Hepatocyte (in vitro differentiated cells): Measurements from ENCODE around the gene ZNF12. TPM values are rescaled to one million over a fixed set of nuclear protein-coding genes. Genes with fewer than 3 reads are reported as not detected.

Experiments used
- DNase-seq: peaks from one replicate; pipeline ENCODE4 v3.0.0-alpha.2; 2016; ENCODE audit warnings: low spot score
- H2AFZ ChIP-seq: fragments of 200-600 bp; sonication (generic); 2 replicates; pipeline ENCODE4 v1.6.0; 2016; ENCODE audit warnings: antibody characterized with exemption, mild to moderate bottlenecking
- H3K27ac ChIP-seq: fragments of 200-600 bp; sonication (generic); 2 replicates; pipeline ENCODE4 v1.5.1; 2016; ENCODE audit warnings: mild to moderate bottlenecking
- H3K27me3 ChIP-seq: fragments of 200-600 bp; sonication (generic); 2 replicates; pipeline ENCODE4 v1.6.1; 2016
- H3K36me3 ChIP-seq: fragments of 200-600 bp; sonication (generic); replicated peaks from 2 replicates; pipeline ENCODE4 v1.5.1; 2016; ENCODE audit warnings: low read depth; ENCODE audit not compliant: insufficient read depth
- H3K4me1 ChIP-seq: fragments of 200-600 bp; sonication (generic); 2 replicates; pipeline ENCODE4 v1.5.1; 2016; ENCODE audit warnings: mild to moderate bottlenecking, moderate library complexity; ENCODE audit not compliant: insufficient read depth
- H3K4me2 ChIP-seq: fragments of 200-600 bp; sonication (generic); 2 replicates; pipeline ENCODE4 v1.6.0; 2016
- H3K4me3 ChIP-seq: fragments of 200-600 bp; sonication (generic); 2 replicates; pipeline ENCODE4 v1.5.1; 2016; ENCODE audit warnings: mild to moderate bottlenecking
- H3K79me2 ChIP-seq: fragments of 200-600 bp; sonication (generic); 2 replicates; pipeline ENCODE4 v1.6.0; 2017; ENCODE audit warnings: mild to moderate bottlenecking
- H3K9me2 ChIP-seq: fragments of 200-600 bp; sonication (generic); replicated peaks from 2 replicates; pipeline ENCODE4 v1.6.0; 2017; ENCODE audit warnings: mild to moderate bottlenecking; ENCODE audit not compliant: insufficient read depth
- H3K9me3 ChIP-seq: fragments of 200-600 bp; sonication (generic); 2 replicates; pipeline ENCODE4 v1.5.1; 2016; ENCODE audit warnings: low read depth, mild to moderate bottlenecking
- H4K20me1 ChIP-seq: fragments of 200-600 bp; sonication (generic); 2 replicates; pipeline ENCODE4 v1.6.0; 2016; ENCODE audit warnings: mild to moderate bottlenecking; ENCODE audit not compliant: insufficient read depth, poor library complexity, severe bottlenecking
- CTCF ChIP-seq: fragments of 200-600 bp; sonication (generic); IDR thresholded peaks from 2 replicates; pipeline ENCODE4 v1.5.1; 2016; ENCODE audit warnings: antibody characterized with exemption, mild to moderate bottlenecking; ENCODE audit not compliant: poor library complexity
- EZH2 ChIP-seq: fragments of 200-600 bp; sonication (generic); IDR thresholded peaks from 2 replicates; pipeline ENCODE4 v1.6.1; 2016; ENCODE audit warnings: antibody characterized with exemption, mild to moderate bottlenecking, borderline replicate concordance
- EZH2phosphoT487 ChIP-seq: fragments of 200-600 bp; sonication (generic); IDR thresholded peaks from one replicate; pipeline ENCODE4 v1.6.1; 2018; ENCODE audit warnings: antibody characterized with exemption, mild to moderate bottlenecking, low read depth, moderate library complexity; ENCODE audit not compliant: unreplicated experiment, severe bottlenecking
- WGBS: methylation state at CpG from one replicate; pipeline ENCODE4 v1.1.6; 2016; ENCODE audit warnings: low lambda C conversion rate; ENCODE audit errors: missing lambda C conversion rate; 5-methylcytosine and 5-hydroxymethylcytosine counted together
- polyA plus RNA-seq: library from polyadenylated mRNA; unstranded; fragments of >200 nt; fragmentation: Nextera tagmentation; extraction: Ambion mirVana; gene quantifications from 2 replicates; pipeline ENCODE4 v1.2.1, GENCODE V29; 2016
- total RNA-seq: library from RNA; depleted of rRNA; stranded (reverse); fragments of >200 nt; gene quantifications from 2 replicates; pipeline ENCODE4 v1.2.3, GENCODE V29; 2014

Gene ZNF12
- total and polyA plus RNA-seq, 2 experiments from 2014 or later, result 14.7 to 22.2 TPM

GRCh38 chr7:6648066-6648814, 58.5 kb downstream of the ZNF12 start:
- H2AFZ ChIP-seq, result no peak overlapping the region
- no peaks in the 10 kb centered on the region for H3K27me3 ChIP-seq
- H3K4me3 ChIP-seq, result no peak overlapping the region
- H3K9me2 ChIP-seq, result no peaks in the 10 kb centered on the region
- no peak for TF ChIP-seq EZH2phosphoT487
- TF ChIP-seq CTCF, result no peak
- TF ChIP-seq EZH2, result no peak
- DNase-seq, result no peak
- no peaks in the 10 kb centered on the region for H3K4me1 ChIP-seq
- H4K20me1 ChIP-seq, result no peaks in the 10 kb centered on the region
- H3K79me2 ChIP-seq, result no peaks in the 10 kb centered on the region
- no peak overlapping the region for H3K4me2 ChIP-seq
- H3K9me3 ChIP-seq, result no peaks in the 10 kb centered on the region
- H3K27ac ChIP-seq, result no peak overlapping the region
- WGBS, result 91% methylated on average over 17 of the region's 17 CpGs
- H3K36me3 ChIP-seq, result no peaks in the 10 kb centered on the region

GRCh38 chr7:6647541-6647940, 59.2 kb downstream of the ZNF12 start:
- Histone ChIP-seq H3K9me2 (no peaks in the 10 kb centered on the region), H3K9me3 (no peaks in the 10 kb centered on the region), H3K4me2 (no peak overlapping the region), H3K27ac (no peak overlapping the region), H3K4me3 (no peak overlapping the region), H3K36me3 (no peaks in the 10 kb centered on the region), H4K20me1 (no peaks in the 10 kb centered on the region), H3K79me2 (no peaks in the 10 kb centered on the region), H2AFZ (no peak overlapping the region), H3K4me1 (no peaks in the 10 kb centered on the region), H3K27me3 (no peaks in the 10 kb centered on the region)
- 98% methylated on average over 14 of the region's 14 CpGs for WGBS
- TF ChIP-seq EZH2 (no peak), CTCF (no peak), EZH2phosphoT487 (no peak)
- no peak for DNase-seq

- no peaks in the 10 kb centered on the region for H3K4me1 ChIP-seq
- no peaks in the 10 kb centered on the region for H4K20me1 ChIP-seq
- H2AFZ ChIP-seq, result no peak overlapping the region
- TF ChIP-seq EZH2phosphoT487, result no peak
- TF ChIP-seq EZH2, result no peak
- TF ChIP-seq CTCF, result no peak
- H3K9me2 ChIP-seq, result no peaks in the 10 kb centered on the region
- H3K4me2 ChIP-seq, result no peak overlapping the region
- H3K9me3 ChIP-seq, result no peaks in the 10 kb centered on the region
- no peak overlapping the region for H3K27ac ChIP-seq
- no peaks in the 10 kb centered on the region for H3K27me3 ChIP-seq
- no peaks in the 10 kb centered on the region for H3K79me2 ChIP-seq
- 94% methylated on average over 8 of the region's 8 CpGs for WGBS
- no peak overlapping the region for H3K4me3 ChIP-seq
- no peaks in the 10 kb centered on the region for H3K36me3 ChIP-seq
- no peak for DNase-seq
Measured at GRCh38 chr7:6647080-6647479, 59.7 kb downstream of the ZNF12 start.
